ENCODE data around the gene SLITRK3. TPM values are rescaled to one million over a fixed set of nuclear protein-coding genes. Genes with fewer than 3 reads are reported as not detected.

SLITRK3 gene
- total RNA-seq, 4 donors from 2014 or later: 0.55 to 0.64 TPM; not detected in 2

DNA sequence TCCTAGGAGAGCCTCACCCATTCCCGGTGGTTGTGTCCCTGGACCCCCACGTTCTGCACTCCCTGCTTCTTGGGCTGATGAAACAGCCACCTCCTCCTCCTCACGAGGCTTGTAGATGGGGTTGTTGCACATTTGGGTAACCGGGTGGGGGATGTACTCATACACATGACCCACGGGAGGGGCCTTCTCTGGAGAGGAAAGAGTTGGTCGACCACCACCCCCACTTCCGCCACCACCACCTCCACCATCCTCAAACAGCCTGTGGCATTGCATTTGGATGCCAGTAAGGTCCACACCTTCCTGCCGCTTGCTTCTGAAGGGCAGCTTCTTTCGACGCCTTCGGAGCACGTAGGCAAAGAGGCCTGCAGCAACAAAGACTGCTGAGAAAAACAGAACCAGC, 7.7 kb downstream of the SLITRK3 start:
- H3K27ac ChIP-seq: no peak overlapping the region
- H3K4me3 ChIP-seq: no peak overlapping the region
- H3K9me3 ChIP-seq: no peaks in the 10 kb centered on the region
- H3K27me3 ChIP-seq: peaks cover 19% of the 10 kb centered on the region
- H3K4me1 ChIP-seq: peaks cover 0 to 21% (median 1%) of the 10 kb centered on the region in 4 donors
- 93 to 98% methylated on average over 6 to 12 of the region's 12 CpGs for WGBS, 2 donors (ENCODE audit: low coverage in 1 of 2)
- in situ Hi-C loops (cut with MboI; ENCODE audit: low pct_ligation_motif_present in 1 of 4, low pct_unique_long_range_greater_than_20kb in 1 of 4, low sequenced_read_pairs in 3 of 4): no loop called here
- no peak for TF ChIP-seq EP300 (IDR thresholded peaks at IDR 0.05; ENCODE audit: low read depth)
- no peaks in the 10 kb centered on the region for H3K36me3 ChIP-seq
- intact Hi-C loops (cut with DNase I; ENCODE audit: low total_unique reads): no loop called here
- DNase-seq: no peak

DNA sequence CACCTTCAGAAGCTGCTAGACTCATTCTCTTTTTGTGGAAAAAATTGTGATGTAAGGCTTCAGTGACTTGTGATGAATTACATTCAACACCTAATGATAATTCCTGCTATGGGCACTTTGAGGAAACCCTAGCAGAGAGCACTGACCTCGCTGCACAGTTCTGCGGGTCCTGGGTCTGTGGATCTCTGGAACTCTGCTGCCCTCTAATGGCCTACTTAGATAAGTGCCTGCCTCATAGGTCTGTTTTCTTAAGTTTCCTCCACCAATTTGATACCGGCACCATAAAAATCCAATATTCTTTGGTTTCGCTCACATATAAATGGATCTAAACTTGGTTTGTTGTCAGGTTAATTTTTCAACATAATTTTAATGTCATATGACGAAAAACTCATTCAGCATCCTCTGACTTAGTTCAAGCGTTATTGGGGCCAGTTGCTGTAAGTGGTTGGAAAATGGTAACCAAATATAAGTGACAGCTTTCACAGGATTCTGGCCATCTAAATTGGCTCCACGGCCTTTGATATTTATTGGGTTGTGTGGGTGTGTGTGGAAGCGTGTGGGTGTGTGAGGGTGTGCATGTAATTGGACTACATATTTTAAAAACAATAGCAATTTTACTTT, 10.4 kb downstream of the SLITRK3 start:
- TF ChIP-seq EP300 (IDR thresholded peaks at IDR 0.05; ENCODE audit: low read depth) (no peak), POLR2AphosphoS5 (IDR thresholded peaks at IDR 0.05) (no peak), POLR2A (IDR thresholded peaks at IDR 0.05) (no peak)
- TF ChIP-seq, protein P1, sequence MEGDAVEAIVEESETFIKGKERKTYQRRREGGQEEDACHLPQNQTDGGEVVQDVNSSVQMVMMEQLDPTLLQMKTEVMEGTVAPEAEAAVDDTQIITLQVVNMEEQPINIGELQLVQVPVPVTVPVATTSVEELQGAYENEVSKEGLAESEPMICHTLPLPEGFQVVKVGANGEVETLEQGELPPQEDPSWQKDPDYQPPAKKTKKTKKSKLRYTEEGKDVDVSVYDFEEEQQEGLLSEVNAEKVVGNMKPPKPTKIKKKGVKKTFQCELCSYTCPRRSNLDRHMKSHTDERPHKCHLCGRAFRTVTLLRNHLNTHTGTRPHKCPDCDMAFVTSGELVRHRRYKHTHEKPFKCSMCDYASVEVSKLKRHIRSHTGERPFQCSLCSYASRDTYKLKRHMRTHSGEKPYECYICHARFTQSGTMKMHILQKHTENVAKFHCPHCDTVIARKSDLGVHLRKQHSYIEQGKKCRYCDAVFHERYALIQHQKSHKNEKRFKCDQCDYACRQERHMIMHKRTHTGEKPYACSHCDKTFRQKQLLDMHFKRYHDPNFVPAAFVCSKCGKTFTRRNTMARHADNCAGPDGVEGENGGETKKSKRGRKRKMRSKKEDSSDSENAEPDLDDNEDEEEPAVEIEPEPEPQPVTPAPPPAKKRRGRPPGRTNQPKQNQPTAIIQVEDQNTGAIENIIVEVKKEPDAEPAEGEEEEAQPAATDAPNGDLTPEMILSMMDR (IDR thresholded peaks at IDR 0.05): peak; percentile 70 to 81 (median 76)
- H3K4me1 ChIP-seq: peaks cover 0 to 12% (median 0%) of the 10 kb centered on the region in 4 donors
- intact Hi-C loops (cut with DNase I; ENCODE audit: low total_unique reads) (no loop called here), in situ Hi-C loops (cut with MboI; ENCODE audit: low pct_ligation_motif_present in 1 of 4, low pct_unique_long_range_greater_than_20kb in 1 of 4, low sequenced_read_pairs in 3 of 4) (no loop called here)
- H3K27me3 ChIP-seq: no peaks in the 10 kb centered on the region
- H3K36me3 ChIP-seq: no peaks in the 10 kb centered on the region
- no peak overlapping the region for H3K27ac ChIP-seq
- 18 to 29% methylated on average over 5 to 8 of the region's 8 CpGs for WGBS, 2 donors (ENCODE audit: low coverage in 1 of 2)
- H3K4me3 ChIP-seq: no peak overlapping the region
- H3K9me3 ChIP-seq: no peaks in the 10 kb centered on the region
- peak; percentile 63 for DNase-seq

GRCh38 chr3:165181556-165181955, 14.6 kb downstream of the SLITRK3 start:
- no peaks in the 10 kb centered on the region for H3K36me3 ChIP-seq
- TF ChIP-seq POLR2A (IDR thresholded peaks at IDR 0.05) (no peak), POLR2AphosphoS5 (IDR thresholded peaks at IDR 0.05) (no peak), EP300 (IDR thresholded peaks at IDR 0.05; ENCODE audit: low read depth) (no peak)
- TF ChIP-seq, protein P1 (IDR thresholded peaks at IDR 0.05): no peak
- in situ Hi-C loops (cut with MboI; ENCODE audit: low pct_ligation_motif_present in 1 of 4, low pct_unique_long_range_greater_than_20kb in 1 of 4, low sequenced_read_pairs in 3 of 4): no loop called here
- H3K27ac ChIP-seq: no peak overlapping the region
- H3K4me3 ChIP-seq: no peak overlapping the region
- intact Hi-C loops (cut with DNase I; ENCODE audit: low total_unique reads): no loop called here
- H3K9me3 ChIP-seq: no peaks in the 10 kb centered on the region
- H3K27me3 ChIP-seq: no peaks in the 10 kb centered on the region
- WGBS, 2 donors (ENCODE audit: low coverage in 1 of 2): 60 to 75% methylated on average over 1 of the region's 1 CpG
- H3K4me1 ChIP-seq: peaks cover 0 to 12% (median 0%) of the 10 kb centered on the region in 4 donors
- DNase-seq: no peak

DNA sequence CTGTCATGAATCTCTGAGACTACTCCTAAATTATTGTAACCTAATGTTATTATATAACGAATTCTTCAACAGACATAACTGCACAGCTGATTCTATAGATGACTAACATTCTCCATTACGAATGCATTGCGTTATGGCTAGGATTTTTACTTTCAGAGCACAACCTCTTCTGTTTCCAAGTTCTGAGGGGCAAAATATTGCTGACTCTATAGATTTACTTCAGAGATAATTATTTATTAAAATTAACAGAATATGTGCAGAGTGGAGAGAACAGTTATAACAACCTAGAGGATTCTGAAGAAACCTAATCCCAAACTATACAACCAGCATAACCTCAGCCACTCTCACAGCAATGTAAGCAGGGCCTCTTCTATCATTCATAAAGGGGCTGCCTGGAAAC, 25.9 kb downstream of the SLITRK3 start:
- Histone ChIP-seq H3K27me3 (no peaks in the 10 kb centered on the region), H3K4me3 (no peak overlapping the region), H3K9me3 (no peaks in the 10 kb centered on the region), H3K27ac (no peak overlapping the region), H3K36me3 (no peaks in the 10 kb centered on the region), H3K4me1 (no peaks in the 10 kb centered on the region)
- TF ChIP-seq EP300 (IDR thresholded peaks at IDR 0.05; ENCODE audit: low read depth) (no peak), POLR2A (IDR thresholded peaks at IDR 0.05) (no peak), POLR2AphosphoS5 (IDR thresholded peaks at IDR 0.05) (no peak)
- TF ChIP-seq, protein P1 (IDR thresholded peaks at IDR 0.05): no peak
- in situ Hi-C loops (cut with MboI; ENCODE audit: low pct_ligation_motif_present in 1 of 4, low pct_unique_long_range_greater_than_20kb in 1 of 4, low sequenced_read_pairs in 3 of 4) (no loop called here), intact Hi-C loops (cut with DNase I; ENCODE audit: low total_unique reads) (no loop called here)
- no peak for DNase-seq
- WGBS, 2 donors (ENCODE audit: low coverage in 1 of 2): 84 to 95% methylated on average over 3 of the region's 3 CpGs

DNA sequence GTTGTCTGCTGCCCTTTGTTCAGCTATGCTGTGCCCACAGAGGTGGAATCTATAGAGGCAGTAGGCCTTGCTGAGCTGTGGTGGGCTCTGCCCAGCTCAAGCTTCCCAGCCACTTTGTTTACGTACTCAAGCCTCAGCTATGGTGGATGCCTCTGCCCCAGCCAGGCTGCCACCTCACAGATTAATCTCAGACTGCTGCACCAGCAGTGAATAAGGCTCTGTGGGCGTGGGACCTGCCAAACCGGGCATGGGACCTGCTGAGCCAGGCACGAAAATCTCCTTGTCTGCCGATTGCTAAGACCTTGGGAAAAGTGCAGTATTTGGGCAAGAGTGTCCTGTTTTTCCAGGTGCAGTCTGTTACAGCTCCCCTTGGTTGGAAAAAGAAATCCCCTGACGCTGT, 26.8 kb downstream of the SLITRK3 start:
- Histone ChIP-seq H3K4me3 (no peak overlapping the region), H3K9me3 (no peaks in the 10 kb centered on the region), H3K27me3 (no peaks in the 10 kb centered on the region), H3K36me3 (no peaks in the 10 kb centered on the region), H3K27ac (no peak overlapping the region), H3K4me1 (no peaks in the 10 kb centered on the region)
- in situ Hi-C loops (cut with MboI; ENCODE audit: low pct_ligation_motif_present in 1 of 4, low pct_unique_long_range_greater_than_20kb in 1 of 4, low sequenced_read_pairs in 3 of 4) (no loop called here), intact Hi-C loops (cut with DNase I; ENCODE audit: low total_unique reads) (no loop called here)
- 98% methylated on average over 6 of the region's 6 CpGs; no CpG with 5 or more reads in 1 of the 2 donors for WGBS, 2 donors (ENCODE audit: low coverage in 1 of 2)
- no peak for DNase-seq
- no peak for TF ChIP-seq POLR2A (IDR thresholded peaks at IDR 0.05)
- no peak for TF ChIP-seq EP300 (IDR thresholded peaks at IDR 0.05; ENCODE audit: low read depth)
- TF ChIP-seq, protein P1 (IDR thresholded peaks at IDR 0.05): no peak

All from transverse colon (tissue), 4 donors.